Stimulated activated CD8-positive, alpha-beta memory T cell treated with anti-CD3 and anti-CD28 coated beads, Interleukin-7, amount 100 ng/mL, for 48 hours (primary cell): Measurements from ENCODE around the gene SMIM29.

Source experiments
- DNase-seq, 2 donors: peaks; one replicate each; pipeline ENCODE4 v3.0.0-alpha.2; 2020; ENCODE audit warnings: low read depth in 1 of 2; ENCODE audit errors: extremely low read depth in 1 of 2

SMIM29 gene

GRCh38 chr6:34200340-34200971 lies 48.4 kb downstream of the SMIM29 start:
- DNase-seq, result no peak

- no peak for DNase-seq
These were observed 52.0 kb downstream of the SMIM29 start for GRCh38 chr6:34196833-34197195.
